Smooth muscle cell (in vitro differentiated cells): Measurements from ENCODE around the gene TEX22. TPM values are rescaled to one million over a fixed set of nuclear protein-coding genes. Genes with fewer than 3 reads are reported as not detected.

ENCODE experiments used
- DNase-seq: peaks from one replicate; lab custom pipeline; 2025; ENCODE audit not compliant: unreplicated experiment; lab: John Stamatoyannopoulos, UW
- H2AFZ ChIP-seq: fragments of 200-600 bp; sonication (generic); 2 replicates; pipeline ENCODE4 v1.6.0; 2016; ENCODE audit warnings: antibody characterized with exemption, low read depth, mild to moderate bottlenecking
- H3F3A ChIP-seq: fragments of 200-600 bp; sonication (generic); 2 replicates; pipeline ENCODE4 v1.6.0; 2017; ENCODE audit warnings: antibody characterized with exemption, low read depth
- H3K27ac ChIP-seq: fragments of 200-600 bp; sonication (generic); 2 replicates; pipeline ENCODE4 v1.5.1; 2016; ENCODE audit warnings: low read depth, mild to moderate bottlenecking
- H3K27me3 ChIP-seq: fragments of 200-600 bp; sonication (generic); 2 replicates; pipeline ENCODE4 v1.6.1; 2016; ENCODE audit warnings: low read depth, mild to moderate bottlenecking
- H3K36me3 ChIP-seq: fragments of 200-600 bp; sonication (generic); 2 replicates; pipeline ENCODE4 v1.5.1; 2016; ENCODE audit warnings: low read depth
- H3K4me1 ChIP-seq: fragments of 200-600 bp; sonication (generic); 2 replicates; pipeline ENCODE4 v1.5.1; 2016; ENCODE audit warnings: low read depth
- H3K4me2 ChIP-seq: fragments of 200-600 bp; sonication (generic); 2 replicates; pipeline ENCODE4 v1.6.0; 2016; ENCODE audit warnings: mild to moderate bottlenecking
- H3K4me3 ChIP-seq: fragments of 200-600 bp; sonication (generic); 2 replicates; pipeline ENCODE4 v1.5.1; 2016; ENCODE audit warnings: mild to moderate bottlenecking
- H3K79me2 ChIP-seq: fragments of 200-600 bp; sonication (generic); 2 replicates; pipeline ENCODE4 v1.6.0; 2016; ENCODE audit warnings: low read depth, mild to moderate bottlenecking
- H3K9ac ChIP-seq: fragments of 200-600 bp; sonication (generic); 2 replicates; pipeline ENCODE4 v1.6.0; 2016; ENCODE audit warnings: low read depth
- H3K9me3 ChIP-seq: fragments of 200-600 bp; sonication (generic); replicated peaks from 2 replicates; pipeline ENCODE4 v1.5.1; 2016; ENCODE audit warnings: low read depth
- H4K20me1 ChIP-seq: fragments of 200-600 bp; sonication (generic); 2 replicates; pipeline ENCODE4 v1.6.0; 2016; ENCODE audit warnings: low read depth
- WGBS: methylation state at CpG from one replicate; pipeline ENCODE4 v1.1.7; 2016; ENCODE audit warnings: low lambda C conversion rate; 5-methylcytosine and 5-hydroxymethylcytosine counted together
- polyA plus RNA-seq: library from polyadenylated mRNA; unstranded; fragments of >200 nt; fragmentation: Nextera tagmentation; extraction: Ambion mirVana; gene quantifications from 2 replicates; pipeline ENCODE4 v1.2.1, GENCODE V29; 2016
- total RNA-seq: library from RNA; depleted of rRNA; stranded (reverse); fragments of >200 nt; gene quantifications from 2 replicates; pipeline ENCODE4 v1.2.3, GENCODE V29; 2014
- TF ChIP-seq, protein P1 (sequence below): fragments of 200-600 bp; sonication (generic); IDR thresholded peaks from 2 replicates; pipeline ENCODE4 v1.5.1; 2017; ENCODE audit warnings: borderline replicate concordance, mild to moderate bottlenecking, antibody characterized with exemption; ENCODE audit not compliant: insufficient read depth, poor library complexity, severe bottlenecking

The TEX22 gene
- total and polyA plus RNA-seq, 2 experiments from 2014 or later, result 0.09 to 0.93 TPM

DNA sequence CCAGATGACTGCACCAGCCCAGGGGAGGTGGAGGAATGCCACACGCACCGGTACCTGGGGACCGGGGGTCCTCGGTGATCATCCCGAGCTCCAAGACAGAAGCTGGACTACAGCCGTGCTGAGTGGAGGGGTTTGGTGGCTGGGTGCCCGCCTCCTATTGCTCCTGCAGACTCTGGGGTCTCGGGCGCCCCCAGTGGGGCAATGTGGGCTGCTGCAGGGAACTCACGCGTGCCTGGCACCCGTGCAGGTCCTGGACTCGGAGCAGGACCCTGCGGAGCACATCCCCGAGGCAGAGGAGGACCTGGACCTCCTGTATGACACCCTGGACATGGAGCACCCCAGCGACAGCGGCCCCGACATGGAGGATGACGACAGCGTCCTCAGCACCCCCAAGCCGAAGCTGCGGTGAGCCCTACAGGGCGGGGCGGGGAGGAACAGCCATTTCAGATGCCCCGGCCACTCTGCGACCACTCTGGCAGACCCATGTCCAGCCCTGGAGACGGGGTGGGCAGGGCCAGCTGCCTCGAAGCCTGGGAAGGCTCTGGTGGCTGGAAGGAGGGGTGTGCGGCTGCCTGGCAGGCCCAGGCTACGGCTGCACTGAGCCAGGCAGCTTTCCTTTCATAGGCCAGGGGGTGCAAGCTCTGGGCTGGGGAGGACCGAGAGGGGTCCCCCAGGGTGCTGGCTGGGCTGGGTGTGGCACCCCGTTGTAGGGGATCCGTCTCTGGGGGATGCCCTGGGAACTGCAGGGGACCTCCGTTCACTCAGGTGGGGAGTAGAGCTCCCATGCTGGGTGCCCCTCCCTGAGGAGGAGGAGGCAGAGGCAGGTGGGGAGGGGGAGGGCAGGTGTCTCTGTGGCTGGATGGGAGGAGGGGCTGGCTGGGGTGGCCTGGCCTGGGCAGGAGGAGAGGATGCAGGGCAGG, 21.6 kb upstream of the TEX22 start:
- WGBS, result 89% methylated on average over 33 of the region's 34 CpGs
- H3K36me3 ChIP-seq, result no peaks in the 10 kb centered on the region
- no peaks in the 10 kb centered on the region for H3K27me3 ChIP-seq
- no peaks in the 10 kb centered on the region for H3F3A ChIP-seq
- H3K27ac ChIP-seq, result no peak overlapping the region
- H3K4me1 ChIP-seq, result no peaks in the 10 kb centered on the region
- H4K20me1 ChIP-seq, result no peaks in the 10 kb centered on the region
- H3K9me3 ChIP-seq, result no peaks in the 10 kb centered on the region
- no peak overlapping the region for H3K9ac ChIP-seq
- H3K79me2 ChIP-seq, result no peaks in the 10 kb centered on the region
- TF ChIP-seq, protein P1, sequence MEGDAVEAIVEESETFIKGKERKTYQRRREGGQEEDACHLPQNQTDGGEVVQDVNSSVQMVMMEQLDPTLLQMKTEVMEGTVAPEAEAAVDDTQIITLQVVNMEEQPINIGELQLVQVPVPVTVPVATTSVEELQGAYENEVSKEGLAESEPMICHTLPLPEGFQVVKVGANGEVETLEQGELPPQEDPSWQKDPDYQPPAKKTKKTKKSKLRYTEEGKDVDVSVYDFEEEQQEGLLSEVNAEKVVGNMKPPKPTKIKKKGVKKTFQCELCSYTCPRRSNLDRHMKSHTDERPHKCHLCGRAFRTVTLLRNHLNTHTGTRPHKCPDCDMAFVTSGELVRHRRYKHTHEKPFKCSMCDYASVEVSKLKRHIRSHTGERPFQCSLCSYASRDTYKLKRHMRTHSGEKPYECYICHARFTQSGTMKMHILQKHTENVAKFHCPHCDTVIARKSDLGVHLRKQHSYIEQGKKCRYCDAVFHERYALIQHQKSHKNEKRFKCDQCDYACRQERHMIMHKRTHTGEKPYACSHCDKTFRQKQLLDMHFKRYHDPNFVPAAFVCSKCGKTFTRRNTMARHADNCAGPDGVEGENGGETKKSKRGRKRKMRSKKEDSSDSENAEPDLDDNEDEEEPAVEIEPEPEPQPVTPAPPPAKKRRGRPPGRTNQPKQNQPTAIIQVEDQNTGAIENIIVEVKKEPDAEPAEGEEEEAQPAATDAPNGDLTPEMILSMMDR, result no peak
- no peak for DNase-seq
- no peak overlapping the region for H2AFZ ChIP-seq
- H3K4me3 ChIP-seq, result no peak overlapping the region
- H3K4me2 ChIP-seq, result no peak overlapping the region

DNA sequence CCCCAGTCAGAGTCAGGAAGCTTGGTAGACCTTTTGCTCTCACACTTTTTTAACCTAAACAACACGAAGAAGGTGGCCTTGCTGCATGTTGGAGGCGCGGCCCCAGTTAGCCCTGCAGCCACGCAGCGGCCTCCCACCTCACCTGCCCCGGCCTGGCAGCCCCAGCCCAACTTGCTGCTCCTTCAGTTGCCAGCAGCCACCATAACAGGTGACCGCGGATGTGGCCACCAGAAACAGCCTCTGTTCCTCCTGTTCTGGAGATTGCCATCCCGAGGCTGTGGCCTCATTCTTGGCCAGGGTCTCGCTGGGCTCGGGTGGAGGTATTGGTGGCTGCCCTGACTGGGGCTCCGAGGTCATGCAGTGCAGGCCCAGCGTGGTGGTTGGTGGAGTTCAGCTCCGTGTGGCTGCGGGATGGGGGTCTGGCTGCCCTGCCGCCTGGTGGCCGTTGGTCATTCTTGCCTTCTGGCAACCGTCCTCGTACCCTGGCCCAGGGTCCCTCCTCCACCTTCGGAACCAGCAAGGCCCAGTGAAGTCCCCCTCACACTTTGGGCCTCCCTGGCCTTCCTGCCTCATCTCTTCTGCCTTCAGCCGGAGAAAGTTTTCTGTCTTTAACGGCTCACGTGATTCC, 20.7 kb upstream of the TEX22 start:
- H3F3A ChIP-seq, result no peaks in the 10 kb centered on the region
- no peaks in the 10 kb centered on the region for H3K9me3 ChIP-seq
- no peaks in the 10 kb centered on the region for H3K4me1 ChIP-seq
- H3K36me3 ChIP-seq, result no peaks in the 10 kb centered on the region
- no peak overlapping the region for H3K4me3 ChIP-seq
- TF ChIP-seq, protein P1, result no peak
- H4K20me1 ChIP-seq, result no peaks in the 10 kb centered on the region
- H3K9ac ChIP-seq, result no peak overlapping the region
- no peak overlapping the region for H3K4me2 ChIP-seq
- no peaks in the 10 kb centered on the region for H3K27me3 ChIP-seq
- no peak overlapping the region for H2AFZ ChIP-seq
- 92% methylated on average over 22 of the region's 23 CpGs for WGBS
- no peak for DNase-seq
- no peaks in the 10 kb centered on the region for H3K79me2 ChIP-seq
- H3K27ac ChIP-seq, result no peak overlapping the region

DNA sequence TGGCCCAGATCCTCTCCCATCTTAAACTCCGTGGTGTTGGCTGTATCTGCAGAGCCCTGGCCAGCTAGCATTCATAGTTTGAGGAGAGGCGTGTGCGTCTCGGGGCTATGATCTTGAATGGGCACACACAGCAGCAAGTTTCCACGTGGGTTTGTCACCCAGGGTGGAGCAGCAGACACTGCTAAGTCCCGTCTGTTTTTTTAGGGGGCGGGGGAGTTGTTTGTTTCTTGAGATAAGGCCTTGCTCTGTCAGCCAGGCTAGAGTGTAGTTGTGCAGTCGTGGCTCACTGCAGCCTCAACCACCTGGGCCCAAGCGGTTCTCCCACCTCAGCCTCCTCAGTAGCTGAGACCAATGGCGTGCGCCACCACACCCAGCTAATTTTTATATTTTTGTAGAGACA, 20.1 kb upstream of the TEX22 start:
- TF ChIP-seq, protein P1, result no peak
- Histone ChIP-seq H4K20me1 (no peaks in the 10 kb centered on the region), H3K79me2 (no peaks in the 10 kb centered on the region), H3K4me1 (no peaks in the 10 kb centered on the region), H3K36me3 (no peaks in the 10 kb centered on the region), H3K4me2 (no peak overlapping the region), H3K9ac (no peak overlapping the region), H3K9me3 (no peaks in the 10 kb centered on the region), H3K4me3 (no peak overlapping the region), H2AFZ (no peak overlapping the region), H3K27ac (no peak overlapping the region), H3F3A (no peaks in the 10 kb centered on the region), H3K27me3 (no peaks in the 10 kb centered on the region)
- no peak for DNase-seq
- WGBS, result 74% methylated on average over 11 of the region's 11 CpGs
